ENCODE results near the gene LARGE1.
"Not testable (repeated sequence)": the region's sequence is repeated elsewhere in the genome, so short reads cannot be mapped to it uniquely, and the experiment has no call there.

LARGE1 gene

DNA sequence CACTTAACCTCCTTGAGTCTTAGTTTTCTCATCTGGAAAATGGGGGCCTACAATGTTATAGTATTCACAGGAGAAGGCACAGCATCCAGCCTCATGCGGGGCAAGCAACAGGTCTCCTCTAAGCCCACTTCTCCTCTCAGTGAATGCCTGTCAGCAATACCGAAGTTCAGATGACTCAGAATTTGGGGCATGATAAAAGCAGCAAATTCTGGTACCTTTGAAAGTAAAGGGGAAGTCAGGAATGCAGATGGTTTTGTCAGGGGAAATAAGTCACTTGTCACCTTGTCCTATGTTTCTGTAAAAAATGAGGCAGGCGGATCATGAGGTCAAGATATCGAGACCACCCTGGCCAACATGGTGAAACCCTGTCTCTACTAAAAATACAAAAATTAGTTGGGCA, 350.2 kb downstream of the LARGE1 start:
- intact Hi-C loops (cut with DNase I) = no loop called here
- peak in 1 of 42 donors; percentile 21 for DNase-seq

- DNase-seq = no peak
- intact Hi-C loops (cut with DNase I) = no loop called here
These were observed 350.7 kb downstream of the LARGE1 start for GRCh38 chr22:33569559-33569958.

DNA sequence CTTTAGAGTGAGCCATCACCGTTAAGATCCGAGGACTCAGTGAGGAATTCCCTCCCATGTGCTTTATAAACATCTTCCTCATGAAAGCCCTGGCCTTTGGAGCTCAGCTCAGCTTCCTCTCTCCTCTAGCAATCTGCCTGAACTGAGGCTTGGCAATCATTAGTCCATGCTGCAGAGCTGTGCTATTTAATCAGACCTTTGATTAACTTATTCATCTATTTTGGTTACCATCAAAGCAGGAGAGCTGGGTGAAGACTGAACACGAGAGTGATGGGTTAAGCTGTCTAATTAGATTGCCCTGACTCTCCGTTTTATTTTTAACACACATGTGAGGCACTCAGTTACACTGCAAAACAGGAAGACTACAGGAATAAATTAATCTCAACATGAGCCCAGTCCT, 351.3 kb downstream of the LARGE1 start:
- intact Hi-C loops (cut with DNase I) = no loop called here
- peak in 2 of 42 donors; percentile 33 to 38 for DNase-seq

- DNase-seq; intact Hi-C loops (cut with DNase I): not testable (repeated sequence)
These were observed 353.8 kb downstream of the LARGE1 start for GRCh38 chr22:33566495-33566894.

DNA sequence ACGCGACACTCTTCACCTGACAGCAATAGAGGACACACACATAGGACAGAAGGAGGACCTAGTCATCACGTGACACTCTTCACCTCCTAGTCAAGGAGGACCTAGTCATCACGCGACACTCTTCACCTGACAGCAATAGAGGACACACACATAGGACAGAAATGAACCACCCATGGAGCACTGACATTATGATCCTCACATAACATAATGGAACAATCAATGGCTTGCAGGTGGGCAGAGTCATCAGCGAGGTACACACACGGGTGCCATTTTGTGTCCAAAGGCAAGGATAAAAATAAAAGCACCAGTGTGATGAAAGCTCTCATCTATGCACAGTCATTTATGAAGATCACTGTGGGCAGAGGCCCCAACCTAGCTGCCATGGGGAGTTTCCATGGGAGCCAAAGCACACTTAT, 354.7 kb downstream of the LARGE1 start:
- intact Hi-C loops (cut with DNase I) = no loop called here
- no peak for DNase-seq

DNA sequence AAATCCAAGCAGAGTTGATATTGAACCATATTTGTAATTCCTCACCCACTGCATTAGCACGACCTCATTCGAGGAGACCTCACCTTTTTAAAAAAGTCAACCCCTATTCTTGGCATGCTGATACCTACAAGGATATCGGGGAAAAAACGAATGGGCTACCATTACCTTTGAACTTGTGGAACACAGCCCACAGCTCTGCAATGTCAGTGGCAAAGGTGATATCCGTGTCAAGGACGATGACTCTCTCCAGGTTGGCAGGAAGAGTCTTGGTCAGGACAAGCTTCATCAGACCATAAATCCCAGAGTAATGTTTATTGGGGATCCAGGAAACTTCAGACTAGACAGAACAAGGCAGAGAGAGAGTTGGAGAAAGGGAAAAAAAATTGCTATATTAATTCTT, 355.6 kb downstream of the LARGE1 start:
- intact Hi-C loops (cut with DNase I) = no loop called here
- no peak for DNase-seq

GRCh38 chr22:33563220-33563964, 356.9 kb downstream of the LARGE1 start:
- DNase-seq = no peak
- intact Hi-C loops (cut with DNase I) = no loop called here

- DNase-seq = no peak
- intact Hi-C loops (cut with DNase I) = no loop called here
These were observed 357.8 kb downstream of the LARGE1 start for GRCh38 chr22:33562501-33562900.

GRCh38 chr22:33561149-33561807, 359.0 kb downstream of the LARGE1 start:
- intact Hi-C loops (cut with DNase I) = no loop called here
- no peak for DNase-seq

DNA sequence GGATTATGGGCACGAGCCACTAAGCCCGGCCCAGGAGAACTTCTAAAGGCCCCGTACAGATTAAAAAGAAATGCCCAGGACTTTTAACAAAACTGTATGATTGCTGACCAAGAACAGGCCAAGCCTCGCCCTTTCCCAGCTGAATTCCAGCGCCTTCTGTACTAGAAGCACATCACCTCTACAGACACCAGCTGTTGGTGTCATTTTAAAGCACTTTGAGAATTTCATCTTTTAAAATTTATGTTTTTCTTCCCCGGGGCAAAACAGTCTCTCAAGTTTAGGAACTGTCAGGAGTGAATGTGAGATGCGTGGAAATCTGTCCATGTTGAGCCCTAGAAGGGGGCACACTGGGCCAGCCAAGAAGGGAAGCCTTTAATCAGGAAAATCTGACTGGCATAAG, 362.4 kb downstream of the LARGE1 start:
- intact Hi-C loops (cut with DNase I) = no loop called here
- DNase-seq = no peak

GRCh38 chr22:33555814-33556522, 364.3 kb downstream of the LARGE1 start:
- DNase-seq = no peak
- intact Hi-C loops (cut with DNase I) = no loop called here

DNA sequence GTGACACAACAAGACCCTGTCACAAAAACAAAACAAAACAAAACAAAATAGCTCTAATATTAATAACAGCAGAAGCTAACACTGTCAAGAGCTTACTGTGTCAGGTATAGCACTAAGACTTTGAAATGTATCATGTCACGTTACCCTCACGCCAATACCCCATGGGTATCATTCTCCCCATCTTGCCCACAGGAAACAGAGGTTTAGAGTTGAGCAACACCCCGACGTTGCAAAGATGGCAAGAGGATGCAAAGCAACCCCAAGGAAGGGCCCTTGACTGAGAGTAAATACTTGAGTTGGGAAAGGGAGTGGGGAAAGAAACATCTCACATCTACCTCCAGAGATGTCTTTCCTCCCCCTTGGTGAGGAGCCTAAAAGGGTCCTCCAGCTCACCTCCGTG, 366.8 kb downstream of the LARGE1 start:
- DNase-seq = no peak
- intact Hi-C loops (cut with DNase I) = no loop called here

GRCh38 chr22:33544707-33545106, 375.6 kb downstream of the LARGE1 start:
- DNase-seq = no peak
- intact Hi-C loops (cut with DNase I) = no loop called here

DNA sequence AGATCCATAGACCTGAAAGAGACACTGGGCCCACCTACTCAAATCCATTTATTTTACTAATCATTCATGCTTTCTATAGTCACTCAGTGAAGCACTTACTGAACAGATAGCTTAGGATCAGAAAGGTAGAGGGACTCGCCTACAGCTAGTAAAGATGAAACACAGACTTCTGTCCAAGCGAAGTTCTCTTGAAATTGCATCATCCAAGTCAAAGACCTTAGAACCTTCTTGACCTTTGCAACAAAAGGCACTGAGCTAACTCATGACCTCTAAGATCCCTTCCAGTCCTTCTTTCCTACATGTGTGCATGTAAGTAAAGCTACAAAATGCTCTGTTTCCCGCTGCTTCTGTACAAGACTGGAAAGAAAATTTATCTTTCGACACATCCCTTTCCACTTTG, 377.6 kb downstream of the LARGE1 start:
- intact Hi-C loops (cut with DNase I) = no loop called here
- DNase-seq = no peak

GRCh38 chr22:33542153-33542552, 378.1 kb downstream of the LARGE1 start:
- intact Hi-C loops (cut with DNase I) = no loop called here

GRCh38 chr22:33539902-33540751, 380.1 kb downstream of the LARGE1 start:
- intact Hi-C loops (cut with DNase I) = no loop called here
- peak in 35 of 42 donors; percentile 9 to 79 (median 42) for DNase-seq

More at GRCh38 chr22:33542153-33542552, 378.1 kb downstream of the LARGE1 start:
- DNase-seq = no peak

- intact Hi-C loops (cut with DNase I) = no loop called here
These were observed 380.9 kb downstream of the LARGE1 start for GRCh38 chr22:33539202-33539901.

DNA sequence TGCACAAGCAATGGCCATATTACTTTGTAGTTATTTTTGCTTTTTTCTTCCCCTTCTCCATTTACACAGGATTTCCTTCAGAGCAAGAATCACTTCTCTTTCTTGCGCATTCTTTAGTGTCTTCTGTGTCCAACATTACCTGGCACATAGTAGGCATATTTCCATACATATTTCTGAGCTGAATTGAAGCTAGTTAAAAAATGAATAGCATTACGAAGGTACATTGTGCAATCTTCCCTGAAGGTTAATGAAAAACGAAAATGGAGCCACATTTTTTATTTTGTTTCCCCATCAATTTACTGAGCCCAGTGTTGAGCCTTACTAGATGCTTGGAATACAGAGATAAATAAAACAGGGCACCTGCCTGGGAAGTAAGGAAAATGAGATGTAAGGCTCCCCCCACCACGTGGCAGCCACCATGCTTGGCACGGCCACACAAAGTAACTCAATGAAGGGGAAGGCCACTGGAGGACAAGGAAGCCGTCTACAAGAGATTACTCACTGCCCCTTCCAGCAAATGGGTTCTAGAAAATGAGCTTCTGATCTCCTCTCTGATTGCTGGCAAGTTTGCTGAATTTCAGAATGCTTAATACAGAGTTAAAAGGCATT, 381.9 kb downstream of the LARGE1 start:
- intact Hi-C loops (cut with DNase I) = no loop called here
- DNase-seq = peak in 2 of 42 donors; percentile 22 to 63

More at GRCh38 chr22:33539202-33539901, 380.9 kb downstream of the LARGE1 start:
- no peak for DNase-seq

All from head of caudate nucleus (tissue), 42 donors.